Measurements from ENCODE around the gene ZNF618. TPM values are rescaled to one million over a fixed set of nuclear protein-coding genes. Genes with fewer than 3 reads are reported as not detected.

Gene ZNF618
- total RNA-seq, 1 experiment from 2014 or later: 22.0 TPM

- TF ChIP-seq PRRX2 (CRISPR knock-in tag; IDR thresholded peaks at IDR 0.05) (no peak), NFE2L1 (CRISPR knock-in tag; IDR thresholded peaks at IDR 0.05) (no peak), ZNF423 (CRISPR knock-in tag; IDR thresholded peaks at IDR 0.05) (no peak), ETV6 (CRISPR knock-in tag; IDR thresholded peaks at IDR 0.05) (no peak)
- H3K4me1 Mint-ChIP-seq: peaks cover 19% of the 10 kb centered on the region
- ATAC-seq (peak; percentile 71), DNase-seq (ENCODE audit: low spot score) (no peak)
- no peak overlapping the region for H3K27ac Mint-ChIP-seq
- CTCF ChIA-PET: interaction anchor here (2.0 kb wide), 1 partner anchor 120 kb away, joined by 5 read pairs; no protein-coding TSS in a partner anchor
- POLR2A ChIA-PET: no interaction called here
- peaks cover 4% of the 10 kb centered on the region; the same call in 1 of the 2 replicates for H3K27me3 Mint-ChIP-seq (ENCODE audit: low read depth)
- H3K4me3 Mint-ChIP-seq: no peak overlapping the region
- H3K9me3 Mint-ChIP-seq: no peaks in the 10 kb centered on the region
- no peaks in the 10 kb centered on the region for H3K36me3 Mint-ChIP-seq
Observed at GRCh38 chr9:113857875-113858274, 18.2 kb upstream of the ZNF618 start.

- ChIA-PET POLR2A (no interaction called here), CTCF (interaction anchor here (1.0 to 2.0 kb wide), 2 partner anchors 25 to 121 kb away, joined by 3 to 5 read pairs; no protein-coding TSS in a partner anchor)
- Mint-ChIP-seq H3K36me3 (no peaks in the 10 kb centered on the region), H3K9me3 (no peaks in the 10 kb centered on the region), H3K27me3 (ENCODE audit: low read depth) (peaks cover 4% of the 10 kb centered on the region), H3K4me1 (peaks cover 19% of the 10 kb centered on the region), H3K27ac (no peak overlapping the region), H3K4me3 (no peak overlapping the region)
- no peak for TF ChIP-seq ZNF317 (CRISPR knock-in tag; IDR thresholded peaks at IDR 0.05; ENCODE audit: borderline replicate concordance, low read depth)
- no peak for TF ChIP-seq ATF1 (CRISPR knock-in tag; IDR thresholded peaks at IDR 0.05)
- no peak for TF ChIP-seq OVOL2 (CRISPR knock-in tag; IDR thresholded peaks at IDR 0.05; ENCODE audit: borderline replicate concordance)
- TF ChIP-seq CBFB (CRISPR knock-in tag; IDR thresholded peaks at IDR 0.05; ENCODE audit: low read depth): no peak
- DNase-seq (ENCODE audit: low spot score): no peak
- no peak for ATAC-seq
Observed at GRCh38 chr9:113858282-113858681, 17.8 kb upstream of the ZNF618 start.

- POLR2A ChIA-PET: no interaction called here
- no peak for DNase-seq (ENCODE audit: low spot score)
- H3K36me3 Mint-ChIP-seq: no peaks in the 10 kb centered on the region
- peaks cover 10% of the 10 kb centered on the region for H3K27me3 Mint-ChIP-seq (ENCODE audit: low read depth)
- H3K9me3 Mint-ChIP-seq: peaks cover 8% of the 10 kb centered on the region; the same call in 1 of the 2 replicates
- H3K4me3 Mint-ChIP-seq: no peak overlapping the region
- TF ChIP-seq CBFB (CRISPR knock-in tag; IDR thresholded peaks at IDR 0.05; ENCODE audit: low read depth): no peak
- TF ChIP-seq ERG (CRISPR knock-in tag; IDR thresholded peaks at IDR 0.05): no peak
- TF ChIP-seq NFATC4 (CRISPR knock-in tag; IDR thresholded peaks at IDR 0.05): no peak
- TF ChIP-seq, protein P1, sequence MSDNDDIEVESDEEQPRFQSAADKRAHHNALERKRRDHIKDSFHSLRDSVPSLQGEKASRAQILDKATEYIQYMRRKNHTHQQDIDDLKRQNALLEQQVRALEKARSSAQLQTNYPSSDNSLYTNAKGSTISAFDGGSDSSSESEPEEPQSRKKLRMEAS (CRISPR knock-in tag; IDR thresholded peaks at IDR 0.05): no peak
- no peak for TF ChIP-seq ZNF138 (CRISPR knock-in tag; conservative IDR thresholded peaks at IDR 0.05)
- no peak for TF ChIP-seq CREM (CRISPR knock-in tag; IDR thresholded peaks at IDR 0.05)
- TF ChIP-seq RELA (CRISPR knock-in tag; IDR thresholded peaks at IDR 0.05; ENCODE audit: borderline replicate concordance): no peak
- no peak for TF ChIP-seq KAT7 (CRISPR knock-in tag; IDR thresholded peaks at IDR 0.05; ENCODE audit: borderline replicate concordance)
- TF ChIP-seq NR1H2 (CRISPR knock-in tag; IDR thresholded peaks at IDR 0.05): no peak
- TF ChIP-seq MXD4 (CRISPR knock-in tag; IDR thresholded peaks at IDR 0.05; ENCODE audit: borderline replicate concordance): no peak
- no peak for TF ChIP-seq CDX4 (CRISPR knock-in tag; IDR thresholded peaks at IDR 0.05; ENCODE audit: borderline replicate concordance)
- TF ChIP-seq ZNF219 (CRISPR knock-in tag; IDR thresholded peaks at IDR 0.05; ENCODE audit: borderline replicate concordance): no peak
- TF ChIP-seq NFYB (CRISPR knock-in tag; conservative IDR thresholded peaks at IDR 0.05; ENCODE audit: low read depth): no peak
- no peak for TF ChIP-seq ZNF263 (CRISPR knock-in tag; IDR thresholded peaks at IDR 0.05; ENCODE audit: low read depth)
- no peak for TF ChIP-seq ZBTB43 (CRISPR knock-in tag; IDR thresholded peaks at IDR 0.05)
- no peak for TF ChIP-seq PRDM15 (CRISPR knock-in tag; IDR thresholded peaks at IDR 0.05)
- CTCF ChIA-PET: no interaction called here
- ATAC-seq: no peak
- H3K27ac Mint-ChIP-seq: no peak overlapping the region
- peaks cover 5% of the 10 kb centered on the region for H3K4me1 Mint-ChIP-seq
Observed at GRCh38 chr9:113863345-113863744, 12.8 kb upstream of the ZNF618 start.
